Osteocyte (in vitro differentiated cells): ENCODE results near the gene SMO. TPM values are rescaled to one million over a fixed set of nuclear protein-coding genes. Genes with fewer than 3 reads are reported as not detected.
A peak's percentile ranks its signal among the peaks of the same experiment; 100 is the strongest.

Source experiments
- DNase-seq: peaks from one replicate; pipeline ENCODE4 v3.0.0; 2021; ENCODE audit warnings: mixed read lengths; ENCODE audit not compliant: unreplicated experiment; ENCODE audit errors: extremely low spot score
- H3K27ac Mint-ChIP-seq: one replicate; pipeline ENCODE4 v1.8.0; 2021; ENCODE audit warnings: mild to moderate bottlenecking, mixed read lengths; ENCODE audit not compliant: unreplicated experiment
- H3K27me3 Mint-ChIP-seq: one replicate; pipeline ENCODE4 v1.8.0; 2021; ENCODE audit warnings: mixed read lengths; ENCODE audit not compliant: unreplicated experiment
- H3K36me3 Mint-ChIP-seq: one replicate; pipeline ENCODE4 v1.8.0; 2021; ENCODE audit warnings: mixed read lengths; ENCODE audit not compliant: unreplicated experiment
- H3K4me1 Mint-ChIP-seq: one replicate; pipeline ENCODE4 v1.8.0; 2021; ENCODE audit warnings: mixed read lengths; ENCODE audit not compliant: unreplicated experiment
- H3K4me3 Mint-ChIP-seq: one replicate; pipeline ENCODE4 v1.8.0; 2021; ENCODE audit warnings: mild to moderate bottlenecking, moderate library complexity, mixed read lengths; ENCODE audit not compliant: unreplicated experiment
- H3K9me3 Mint-ChIP-seq: one replicate; pipeline ENCODE4 v1.8.0; 2021; ENCODE audit warnings: mixed read lengths; ENCODE audit not compliant: unreplicated experiment
- CTCF ChIP-seq: fragments of 200-600 bp; sonication (generic); IDR thresholded peaks from 2 replicates; pipeline ENCODE4 v1.5.0; 2021; ENCODE audit warnings: antibody characterized with exemption, mild to moderate bottlenecking, moderate library complexity
- long read RNA-seq: library from polyadenylated mRNA; unstranded; transcript quantifications from one replicate; pipeline ENCODE4 v2.0.0, GENCODE V29; 2021
- total RNA-seq: library from RNA; stranded (reverse); gene quantifications from 2 replicates; pipeline ENCODE4 v1.2.1, GENCODE V29; 2021

SMO gene
- 40.2 and 41.6 TPM in 2 replicates for total RNA-seq
- long read RNA-seq, partial matches to known transcripts = 0 of 5 reads
- long read RNA-seq, other reads (novel, unspliced or antisense) = 5 of 5 reads

GRCh38 chr7:129188372-129188891 is at the start of gene SMO:
TSS of gene SMO (plus strand) at chr7:129188633. CDS start at chr7:129189152, 519 bp downstream.
- DNase-seq = no peak
- Mint-ChIP-seq H3K27me3 (no peaks in the 10 kb centered on the region), H3K27ac (peak within 1 kb of the TSS; percentile 63), H3K9me3 (no peaks in the 10 kb centered on the region), H3K36me3 (peaks cover 15% of the 10 kb centered on the region), H3K4me3 (peak within 1 kb of the TSS; percentile 91), H3K4me1 (peaks cover 13% of the 10 kb centered on the region)
- TF ChIP-seq CTCF = no peak

GRCh38 chr7:129143724-129144094 is 44.7 kb upstream of the SMO start:
- no peak for DNase-seq
- Mint-ChIP-seq H3K4me1 (peaks cover 8% of the 10 kb centered on the region), H3K36me3 (peaks cover 3% of the 10 kb centered on the region), H3K27ac (no peak overlapping the region), H3K4me3 (peak overlapping the region; percentile 16), H3K27me3 (peaks cover 74% of the 10 kb centered on the region), H3K9me3 (no peaks in the 10 kb centered on the region)
- no peak for TF ChIP-seq CTCF

- no peak for DNase-seq
- Mint-ChIP-seq H3K27ac (no peak within 1 kb of the TSS), H3K4me3 (peak within 1 kb of the TSS; percentile 75), H3K9me3 (no peaks in the 10 kb centered on the region), H3K4me1 (peaks cover 8% of the 10 kb centered on the region), H3K36me3 (peaks cover 3% of the 10 kb centered on the region), H3K27me3 (peaks cover 78% of the 10 kb centered on the region)
- TF ChIP-seq CTCF = no peak
These were observed 44.2 kb upstream of the SMO start, which contains the start of gene TSPAN33 for GRCh38 chr7:129144095-129144833. TSS of gene TSPAN33 (plus strand) at chr7:129144707. CDS start at chr7:129144981, 274 bp downstream.

DNA sequence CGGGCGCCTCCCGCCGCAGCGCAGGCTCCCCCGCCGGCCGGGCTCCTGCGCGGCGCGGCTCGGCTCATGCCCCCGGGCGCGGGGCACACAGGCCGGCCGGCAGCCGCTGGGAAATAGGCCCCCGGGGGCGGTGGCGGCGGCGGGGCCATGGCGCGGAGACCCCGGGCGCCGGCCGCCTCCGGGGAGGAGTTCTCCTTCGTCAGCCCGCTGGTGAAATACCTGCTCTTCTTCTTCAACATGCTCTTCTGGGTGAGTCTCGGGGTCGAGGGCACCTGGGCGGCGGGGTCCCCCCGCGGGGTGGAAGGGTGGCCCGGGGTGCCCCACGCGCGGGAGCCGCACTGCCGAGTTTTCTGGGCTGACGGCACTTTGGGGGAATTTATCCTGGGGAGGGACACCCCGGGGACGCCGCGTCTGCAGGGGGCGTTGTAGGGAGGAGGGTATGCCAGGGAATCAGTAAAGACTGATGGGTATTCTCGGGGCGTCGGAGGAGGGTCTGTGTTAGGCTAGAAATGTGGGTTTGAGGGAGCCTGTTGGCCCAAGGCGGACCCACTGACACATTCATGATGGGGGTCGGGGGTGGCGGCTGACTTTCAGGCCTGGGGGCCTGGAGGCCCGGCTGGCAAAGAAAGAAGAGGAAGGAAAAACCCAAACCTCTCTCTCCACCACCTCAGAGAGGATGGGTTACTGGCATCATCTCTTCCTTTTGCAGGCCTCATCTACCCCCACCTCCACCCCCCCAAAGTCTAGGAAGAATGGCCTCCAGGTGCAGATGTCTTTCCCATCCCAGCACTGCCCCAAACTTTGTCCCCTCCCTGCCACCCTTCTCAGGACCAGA is 43.4 kb upstream of the SMO start:
- Mint-ChIP-seq H3K9me3 (no peaks in the 10 kb centered on the region), H3K27ac (no peak overlapping the region), H3K36me3 (peaks cover 3% of the 10 kb centered on the region), H3K4me3 (peak overlapping the region; percentile 56), H3K27me3 (peaks cover 80% of the 10 kb centered on the region), H3K4me1 (peaks cover 8% of the 10 kb centered on the region)
- DNase-seq = no peak
- TF ChIP-seq CTCF = peak; percentile 30
